GM10266 (cell line): Measurements from ENCODE around the gene ALDH4A1.

Experiments used
- DNase-seq: peaks from one replicate; pipeline ENCODE4 v3.0.0; 2012; ENCODE audit errors: extremely low spot score
- CTCF ChIP-seq: IDR thresholded peaks from 2 replicates; pipeline ENCODE4 v1.5.1; 2012; ENCODE audit warnings: mild to moderate bottlenecking, low read depth; ENCODE audit not compliant: control insufficient read depth, insufficient read depth; ENCODE audit errors: missing control alignments

Gene ALDH4A1

GRCh38 chr1:18926315-18927081, 24.1 kb upstream of the ALDH4A1 start:
- peak; percentile 5 for TF ChIP-seq CTCF
- DNase-seq: peak; percentile 90

DNA sequence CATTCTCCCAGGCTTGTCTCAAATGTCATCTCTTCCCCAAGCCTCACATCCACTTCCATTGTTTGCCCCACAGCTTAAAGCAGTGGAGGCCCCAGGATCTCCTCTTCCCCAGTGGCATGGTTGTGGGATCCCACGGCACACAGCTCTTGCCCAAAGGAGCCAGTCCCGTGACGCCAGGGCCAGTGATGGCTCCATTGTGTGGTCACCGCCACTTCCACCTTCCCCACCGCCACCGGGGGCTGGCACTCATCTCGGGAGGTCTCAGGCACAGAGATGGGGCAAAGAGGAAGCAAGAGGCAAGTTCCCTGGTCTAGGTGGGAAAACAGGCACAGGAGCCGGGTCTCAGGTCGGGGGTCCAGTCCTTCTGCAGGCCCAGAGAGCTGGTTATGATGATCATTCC, 22.9 kb upstream of the ALDH4A1 start:
- no peak for TF ChIP-seq CTCF
- no peak for DNase-seq

GRCh38 chr1:18924221-18924691, 21.9 kb upstream of the ALDH4A1 start:
- DNase-seq: no peak
- TF ChIP-seq CTCF: no peak

DNA sequence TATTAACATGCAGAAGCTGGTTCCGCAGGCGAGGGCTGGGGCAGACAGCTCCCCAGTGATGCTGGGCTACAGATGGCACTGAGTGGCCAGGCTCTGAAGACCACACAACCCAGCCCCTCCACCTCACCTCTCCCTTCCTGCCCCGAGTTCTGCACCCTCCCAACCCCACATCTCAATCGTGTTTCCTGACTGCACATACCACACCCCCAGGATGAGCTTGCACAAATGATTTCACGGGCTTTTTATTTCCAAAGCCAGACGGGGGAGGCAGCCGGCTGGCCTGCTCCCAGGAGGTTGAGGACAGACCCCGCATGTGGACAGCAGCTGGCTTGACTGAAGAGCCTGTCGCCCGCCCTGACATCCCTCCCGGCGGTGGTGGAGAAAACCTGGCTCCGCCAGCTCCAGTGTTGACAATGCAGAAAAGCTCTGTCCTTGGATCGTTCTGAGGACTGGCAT, 21.4 kb upstream of the ALDH4A1 start:
- DNase-seq: no peak
- TF ChIP-seq CTCF: no peak

- no peak for DNase-seq
- TF ChIP-seq CTCF: no peak
Measured at GRCh38 chr1:18922848-18923755, 20.7 kb upstream of the ALDH4A1 start.

- no peak for TF ChIP-seq CTCF
Measured at GRCh38 chr1:18922319-18922726, 20.0 kb upstream of the ALDH4A1 start.

More at GRCh38 chr1:18922319-18922726, 20.0 kb upstream of the ALDH4A1 start:
- DNase-seq: no peak
